ENCODE results near the gene FOXO3.

GRCh38 chr6:108637963-108638362, 77.2 kb downstream of the FOXO3 start:
- TF ChIP-seq CTCF (IDR thresholded peaks at IDR 0.05) (no peak), TCF7L2 (IDR thresholded peaks at IDR 0.05; ENCODE audit: low read depth, low read length) (no peak)
